IMR-90 (cell line): ENCODE measurements around the gene CKMT1B. TPM values are rescaled to one million over a fixed set of nuclear protein-coding genes. Genes with fewer than 3 reads are reported as not detected.
"Not testable (repeated sequence)": the region's sequence is repeated elsewhere in the genome, so short reads cannot be mapped to it uniquely, and the experiment has no call there.

Source experiments
- ATAC-seq: fragments of 200-7000 bp; cut with Tn5 transposase; 2 replicates; pipeline ENCODE4 v1.9.1; 2020; ENCODE audit warnings: low read depth, mild to moderate bottlenecking, moderate library complexity
- BruUV-seq: library from RNA; stranded (reverse); fragments of 400-500 nt; replicated peaks from 2 replicates; lab custom pipeline; 2021; lab: Mats Ljungman, UMichigan
- CTCF ChIA-PET: fragments of 300-600 bp; formaldehyde crosslinking; extraction: SDS; loops from one replicate; lab custom pipeline; 2021; ENCODE audit warnings: antibody characterized with exemption; lab: Yijun Ruan, JAX
- POLR2A ChIA-PET: fragments of 300-600 bp; sonication (Branson Sonifier 250); formaldehyde crosslinking; loops from one replicate; lab custom pipeline; 2022; ENCODE audit warnings: antibody characterized with exemption; ENCODE audit not compliant: unreplicated experiment; lab: Charles Lee
- DNase-seq: peaks from one replicate; pipeline ENCODE4 v3.0.0; 2013
- H2AFZ ChIP-seq: replicated peaks from 2 replicates; pipeline ENCODE3; 2013; ENCODE audit warnings: low read length, mild to moderate bottlenecking; ENCODE audit not compliant: poor library complexity
- H2AK5ac ChIP-seq: 2 replicates; pipeline ENCODE4 v1.6.1; 2013; ENCODE audit warnings: low read depth, low read length, inconsistent platforms
- H2AK9ac ChIP-seq: replicated peaks from 2 replicates; pipeline ENCODE3; 2013; ENCODE audit warnings: mild to moderate bottlenecking, low read depth, low read length, moderate library complexity; ENCODE audit not compliant: poor library complexity
- H2BK120ac ChIP-seq: 2 replicates; pipeline ENCODE4 v1.6.1; 2013; ENCODE audit warnings: low read depth, low read length, inconsistent platforms
- H2BK15ac ChIP-seq: 3 replicates; pipeline ENCODE4 v1.6.1; 2013; ENCODE audit warnings: low read depth, low read length, inconsistent platforms
- H2BK20ac ChIP-seq: 2 replicates; pipeline ENCODE4 v1.6.1; 2013; ENCODE audit warnings: low read depth, mild to moderate bottlenecking, inconsistent platforms, low read length, moderate library complexity
- H2BK5ac ChIP-seq: 2 replicates; pipeline ENCODE4 v1.6.1; 2013; ENCODE audit warnings: mild to moderate bottlenecking, low read depth, low read length, inconsistent platforms; ENCODE audit not compliant: poor library complexity, severe bottlenecking
- H3K14ac ChIP-seq: replicated peaks from 2 replicates; pipeline ENCODE4 v1.6.1; 2013; ENCODE audit warnings: low read depth, low read length, inconsistent platforms
- H3K18ac ChIP-seq: 2 replicates; pipeline ENCODE4 v1.6.1; 2013; ENCODE audit warnings: low read depth, low read length, control low read depth
- H3K23ac ChIP-seq: 2 replicates; pipeline ENCODE4 v1.6.1; 2013; ENCODE audit warnings: low read depth, low read length, inconsistent platforms
- H3K27ac ChIP-seq: 2 replicates; pipeline ENCODE4 v1.5.1; 2013; ENCODE audit warnings: mild to moderate bottlenecking, control low read depth, low read length; ENCODE audit not compliant: insufficient read depth
- H3K27me3 ChIP-seq: 2 replicates; pipeline ENCODE4 v1.6.1; 2013; ENCODE audit warnings: low read length; ENCODE audit not compliant: control insufficient read depth, insufficient read depth
- H3K36me3 ChIP-seq: 2 replicates; pipeline ENCODE4 v1.6.1; 2013; ENCODE audit warnings: low read length, mixed read lengths; ENCODE audit not compliant: control insufficient read depth, insufficient read depth
- H3K4ac ChIP-seq: 2 replicates; pipeline ENCODE4 v1.6.1; 2013; ENCODE audit warnings: low read depth, low read length, inconsistent platforms
- H3K4me1 ChIP-seq: 2 replicates; pipeline ENCODE4 v1.6.1; 2013; ENCODE audit warnings: low read length, mixed read lengths; ENCODE audit not compliant: control insufficient read depth, insufficient read depth
- H3K4me2 ChIP-seq: 2 replicates; pipeline ENCODE4 v1.6.1; 2013; ENCODE audit warnings: low read depth, mild to moderate bottlenecking, control low read depth, low read length, moderate library complexity
- H3K4me3 ChIP-seq: 2 replicates; pipeline ENCODE4 v1.5.1; 2013; ENCODE audit warnings: low read depth, mild to moderate bottlenecking, control low read depth, low read length, moderate library complexity; ENCODE audit not compliant: insufficient read depth
- H3K56ac ChIP-seq: 2 replicates; pipeline ENCODE4 v1.6.1; 2013; ENCODE audit warnings: low read length, inconsistent platforms; ENCODE audit not compliant: insufficient read depth; ENCODE audit errors: extremely low read depth
- H3K79me1 ChIP-seq, 2 experiments: 2 replicates each; pipeline ENCODE4 v1.6.1; 2013; ENCODE audit warnings: low read length in 2 of 2, inconsistent platforms in 1 of 2, low read depth in 1 of 2
- H3K9ac ChIP-seq: 2 replicates; pipeline ENCODE4 v1.6.1; 2013; ENCODE audit warnings: low read depth, low read length, control low read depth
- H3K9me1 ChIP-seq: 2 replicates; pipeline ENCODE4 v1.6.1; 2013; ENCODE audit warnings: low read length, inconsistent platforms; ENCODE audit not compliant: insufficient read depth
- H3K9me3 ChIP-seq: 2 replicates; pipeline ENCODE4 v1.6.1; 2013; ENCODE audit warnings: low read length; ENCODE audit not compliant: control insufficient read depth, insufficient read depth
- H4K20me1 ChIP-seq: 2 replicates; pipeline ENCODE4 v1.6.1; 2013; ENCODE audit warnings: low read length, inconsistent platforms; ENCODE audit not compliant: insufficient read depth
- H4K5ac ChIP-seq: 2 replicates; pipeline ENCODE4 v1.6.1; 2013; ENCODE audit warnings: mild to moderate bottlenecking, low read depth, low read length, control low read depth
- H4K8ac ChIP-seq, 2 experiments: 2 replicates each; pipeline ENCODE4 v1.6.1; 2013; ENCODE audit warnings: low read depth in 2 of 2, low read length in 2 of 2, control low read depth in 1 of 2, inconsistent platforms in 1 of 2
- H4K91ac ChIP-seq: 2 replicates; pipeline ENCODE4 v1.6.1; 2013; ENCODE audit warnings: low read depth, low read length, inconsistent platforms; ENCODE audit not compliant: insufficient read depth
- BHLHE40 ChIP-seq: fragments of 150-350 bp; IDR thresholded peaks from 2 replicates; pipeline ENCODE4 v1.6.1; 2016; ENCODE audit warnings: mild to moderate bottlenecking, low read depth, low read length
- CHD1 ChIP-seq: IDR thresholded peaks from 2 replicates; pipeline ENCODE4 v1.6.1; 2012; ENCODE audit warnings: low read depth, low read length, improper control_type of control experiment
- RCOR1 ChIP-seq: IDR thresholded peaks from 2 replicates; pipeline ENCODE4 v1.6.1; 2012; ENCODE audit warnings: mild to moderate bottlenecking, low read length, improper control_type of control experiment; ENCODE audit not compliant: insufficient replicate concordance
- USF2 ChIP-seq: fragments of 150-350 bp; IDR thresholded peaks from 2 replicates; pipeline ENCODE4 v1.6.1; 2017; ENCODE audit warnings: mild to moderate bottlenecking, antibody characterized with exemption, low read length, low read depth
- WGBS, 2 experiments: methylation state at CpG; one replicate each; pipeline versions ENCODE4 v1.1.5 to v1.1.7; 2013; ENCODE audit warnings: missing lambda C conversion rate in 2 of 2; ENCODE audit not compliant: insufficient read length in 1 of 2; ENCODE audit errors: extremely low coverage in 2 of 2; 5-methylcytosine and 5-hydroxymethylcytosine counted together
- dilution Hi-C: fragments of 300-500 bp; cut with HindIII; formaldehyde crosslinking; loops from one replicate; pipeline ENCODE4 v1.14.3; 2018; ENCODE audit warnings: low sequenced_read_pairs; ENCODE audit not compliant: unreplicated experiment
- in situ Hi-C: fragments of 300-500 bp; cut with MboI; formaldehyde crosslinking; loops from 3 replicates; pipeline ENCODE4 v1.14.3; 2019; ENCODE audit warnings: low sequenced_read_pairs, inconsistent platforms, mixed read lengths
- intact Hi-C: fragments of 100-400 bp; cut with micrococcal nuclease; formaldehyde crosslinking; loops from 2 replicates; pipeline ENCODE4 v1.10.0; 2022
- polyA plus RNA-seq, 3 experiments: library from polyadenylated mRNA; depleted of rRNA; stranded (reverse); fragments of >200 nt; gene quantifications; 2 replicates each; pipeline ENCODE4 v1.2.3, GENCODE V29; 2012; ENCODE audit warnings: low replicate concordance in 1 of 3
- total RNA-seq: library from RNA; depleted of rRNA; stranded (reverse); fragments of >200 nt; gene quantifications from 2 replicates; pipeline ENCODE4 v1.2.3, GENCODE V29; 2012

The CKMT1B gene
- total and polyA plus RNA-seq, 2 of the 4 experiments (the other 2 are of a cell fraction): not detected

GRCh38 chr15:43625106-43625505 is 31.3 kb downstream of the CKMT1B start:
- Histone ChIP-seq H4K8ac (no peak overlapping the region), H2AK9ac (no peak overlapping the region), H4K91ac (no peak overlapping the region), H2AFZ (no peak overlapping the region), H2AK5ac (no peak overlapping the region), H3K9me1 (no peaks in the 10 kb centered on the region), H2BK20ac (no peak overlapping the region), H2BK120ac (no peak overlapping the region), H3K56ac (no peak overlapping the region), H3K4me2 (no peak overlapping the region), H3K4me3 (no peak overlapping the region), H3K9ac (no peak overlapping the region), H3K18ac (no peak overlapping the region), H4K5ac (no peak overlapping the region), H3K14ac (no peak overlapping the region), H3K27ac (no peak overlapping the region), H2BK15ac (no peak overlapping the region), H2BK5ac (no peak overlapping the region), H3K23ac (no peak overlapping the region), H4K20me1 (no peaks in the 10 kb centered on the region), H3K27me3 (peaks cover 4% of the 10 kb centered on the region), H3K9me3 (no peaks in the 10 kb centered on the region), H3K79me1 (no peaks in the 10 kb centered on the region), H3K4ac (no peak overlapping the region), H3K4me1 (no peaks in the 10 kb centered on the region), H3K36me3 (no peaks in the 10 kb centered on the region)
- DNase-seq (no peak), ATAC-seq (peak; percentile 84)
- TF ChIP-seq CHD1 (no peak), RCOR1 (no peak), BHLHE40 (no peak), USF2 (no peak)
- in situ Hi-C loops: no loop called here
- dilution Hi-C loops: no loop called here
- intact Hi-C loops: no loop called here
- WGBS, 2 experiments: no CpG with 5 or more reads among the region's 5 CpGs
- CTCF ChIA-PET: no interaction called here
- POLR2A ChIA-PET: no interaction called here
- BruUV-seq: no TSS peak

- H3K27ac ChIP-seq, intact Hi-C loops, H3K18ac ChIP-seq, H4K20me1 ChIP-seq, H3K36me3 ChIP-seq, dilution Hi-C loops, H3K23ac ChIP-seq, H3K9ac ChIP-seq, H4K91ac ChIP-seq, H3K4me1 ChIP-seq, H3K4ac ChIP-seq, H3K56ac ChIP-seq, H4K8ac ChIP-seq, H2BK15ac ChIP-seq, H3K9me3 ChIP-seq, H3K4me3 ChIP-seq, in situ Hi-C loops, H2AK5ac ChIP-seq, H2BK20ac ChIP-seq, H3K14ac ChIP-seq, H2AK9ac ChIP-seq, H3K9me1 ChIP-seq, H2BK120ac ChIP-seq, BruUV-seq, H2BK5ac ChIP-seq, H3K27me3 ChIP-seq, H3K4me2 ChIP-seq, H2AFZ ChIP-seq, H3K79me1 ChIP-seq, DNase-seq, H4K5ac ChIP-seq, POLR2A ChIA-PET, CTCF ChIA-PET, ATAC-seq: not testable (repeated sequence)
Measured at GRCh38 chr15:43626937-43627336, 33.1 kb downstream of the CKMT1B start.
